Measurements from ENCODE around the gene PTGIS. TPM values are rescaled to one million over a fixed set of nuclear protein-coding genes. Genes with fewer than 3 reads are reported as not detected.
A peak's percentile ranks its signal among the peaks of the same experiment; 100 is the strongest.

PTGIS gene
- total RNA-seq, 4 donors from 2014 or later = 75.3 to 169 (median 137) TPM

GRCh38 chr20:49507741-49508434, 60.0 kb downstream of the PTGIS start:
- ATAC-seq = no peak

GRCh38 chr20:49505518-49505917, 62.4 kb downstream of the PTGIS start:
- Histone ChIP-seq H3K27me3 (no peaks in the 10 kb centered on the region), H3K36me3 (peaks cover 0 to 21% of the 10 kb centered on the region in 2 donors), H3K4me1 (peaks cover 2 to 34% (median 6%) of the 10 kb centered on the region in 3 donors), H3K27ac (no peak overlapping the region), H3K9me3 (no peaks in the 10 kb centered on the region), H3K4me3 (no peak overlapping the region)
- TF ChIP-seq POLR2AphosphoS5 (IDR thresholded peaks at IDR 0.05) = no peak
- WGBS, 2 donors (ENCODE audit: low coverage in 1 of 2) = no CpG with 5 or more reads among the region's 9 CpGs
- peak; percentile 19 for ATAC-seq

More at GRCh38 chr20:49507741-49508434, 60.0 kb downstream of the PTGIS start:
- Histone ChIP-seq H3K27ac (peak overlapping the region in 3 of 4 donors; percentile 56 to 82 (median 65)), H3K36me3 (peaks cover 0 to 21% of the 10 kb centered on the region in 2 donors), H3K27me3 (no peaks in the 10 kb centered on the region), H3K4me3 (no peak overlapping the region), H3K4me1 (peaks cover 2 to 52% (median 6%) of the 10 kb centered on the region in 3 donors), H3K9me3 (no peaks in the 10 kb centered on the region)
- 53 to 73% methylated on average over 3 to 7 of the region's 21 CpGs for WGBS, 2 donors (ENCODE audit: low coverage in 1 of 2)
- no peak for TF ChIP-seq POLR2A (IDR thresholded peaks at IDR 0.05)
- TF ChIP-seq POLR2AphosphoS5 (IDR thresholded peaks at IDR 0.05) = no peak
- TF ChIP-seq EP300 (IDR thresholded peaks at IDR 0.05) = no peak
- no peak for TF ChIP-seq CTCF (IDR thresholded peaks at IDR 0.05)

DNA sequence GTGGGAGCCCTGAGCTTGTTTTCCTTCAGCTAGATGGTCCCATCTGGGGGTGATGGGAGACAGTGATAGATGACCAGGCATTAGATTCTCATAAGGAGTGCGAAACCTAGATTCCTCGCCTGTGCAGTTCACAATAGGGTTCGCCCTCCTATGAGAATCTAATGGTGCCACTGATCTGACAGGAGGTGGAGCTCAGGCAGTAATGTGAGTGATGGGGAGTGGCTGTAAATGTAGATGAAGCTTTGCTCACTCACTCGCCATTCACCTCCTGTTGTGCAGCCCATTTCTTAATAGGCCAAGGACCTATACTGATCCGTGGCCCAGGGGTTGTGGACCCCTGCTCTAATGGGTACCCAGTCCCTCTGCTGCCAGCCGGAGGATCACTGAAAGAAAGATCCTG, 64.8 kb downstream of the PTGIS start:
- peaks cover 0 to 20% of the 10 kb centered on the region in 2 donors for H3K36me3 ChIP-seq
- no peaks in the 10 kb centered on the region for H3K9me3 ChIP-seq
- 68 to 78% methylated on average over 4 of the region's 6 CpGs for WGBS, 2 donors (ENCODE audit: low coverage in 1 of 2)
- H3K4me3 ChIP-seq = no peak overlapping the region
- H3K27me3 ChIP-seq = no peaks in the 10 kb centered on the region
- TF ChIP-seq POLR2AphosphoS5 (IDR thresholded peaks at IDR 0.05) = no peak
- TF ChIP-seq CTCF (IDR thresholded peaks at IDR 0.05) = no peak
- no peak for TF ChIP-seq EP300 (IDR thresholded peaks at IDR 0.05)
- TF ChIP-seq POLR2A (IDR thresholded peaks at IDR 0.05) = no peak
- H3K27ac ChIP-seq = no peak overlapping the region
- ATAC-seq = no peak
- H3K4me1 ChIP-seq = peaks cover 0 to 11% (median 0%) of the 10 kb centered on the region in 3 donors

- no peak for ATAC-seq
- WGBS, 2 donors (ENCODE audit: low coverage in 1 of 2) = 86% methylated on average over 1 of the region's 3 CpGs; no CpG with 5 or more reads in 1 of the 2 donors
- H3K9me3 ChIP-seq = no peaks in the 10 kb centered on the region
- H3K27ac ChIP-seq = no peak overlapping the region
- H3K4me1 ChIP-seq = peaks cover 0 to 6% (median 0%) of the 10 kb centered on the region in 3 donors
- TF ChIP-seq POLR2AphosphoS5 (IDR thresholded peaks at IDR 0.05) (no peak), POLR2A (IDR thresholded peaks at IDR 0.05) (no peak), EP300 (IDR thresholded peaks at IDR 0.05) (no peak), CTCF (IDR thresholded peaks at IDR 0.05) (no peak)
- H3K36me3 ChIP-seq = peaks cover 0 to 7% of the 10 kb centered on the region in 2 donors
- no peaks in the 10 kb centered on the region for H3K27me3 ChIP-seq
- H3K4me3 ChIP-seq = no peak overlapping the region
These were observed 66.0 kb downstream of the PTGIS start for GRCh38 chr20:49501917-49502316.

- TF ChIP-seq CTCF (IDR thresholded peaks at IDR 0.05) = no peak
- TF ChIP-seq POLR2AphosphoS5 (IDR thresholded peaks at IDR 0.05) = no peak
- no peak for TF ChIP-seq EP300 (IDR thresholded peaks at IDR 0.05)
- TF ChIP-seq POLR2A (IDR thresholded peaks at IDR 0.05) = no peak
- no CpG with 5 or more reads among the region's 1 CpG for WGBS, 2 donors (ENCODE audit: low coverage in 1 of 2)
- Histone ChIP-seq H3K4me3 (no peak overlapping the region), H3K9me3 (no peaks in the 10 kb centered on the region), H3K27ac (no peak overlapping the region), H3K4me1 (no peaks in the 10 kb centered on the region), H3K36me3 (no peaks in the 10 kb centered on the region), H3K27me3 (no peaks in the 10 kb centered on the region)
- ATAC-seq = no peak
These were observed 70.6 kb downstream of the PTGIS start for GRCh38 chr20:49497398-49497669.

All from gastroesophageal sphincter (tissue), 4 donors.